Activated naive CD4-positive, alpha-beta T cell treated with anti-CD3 and anti-CD28 coated beads, Interleukin-2, amount 50 U/mL, for 16 hours (primary cell): ENCODE measurements around the gene RASD2.

Experiments
- DNase-seq: peaks from one replicate; pipeline ENCODE4 v3.0.0-alpha.2; 2020

RASD2 gene

GRCh38 chr22:35587896-35588295 is 47.3 kb downstream of the RASD2 start:
- DNase-seq = no peak

DNA sequence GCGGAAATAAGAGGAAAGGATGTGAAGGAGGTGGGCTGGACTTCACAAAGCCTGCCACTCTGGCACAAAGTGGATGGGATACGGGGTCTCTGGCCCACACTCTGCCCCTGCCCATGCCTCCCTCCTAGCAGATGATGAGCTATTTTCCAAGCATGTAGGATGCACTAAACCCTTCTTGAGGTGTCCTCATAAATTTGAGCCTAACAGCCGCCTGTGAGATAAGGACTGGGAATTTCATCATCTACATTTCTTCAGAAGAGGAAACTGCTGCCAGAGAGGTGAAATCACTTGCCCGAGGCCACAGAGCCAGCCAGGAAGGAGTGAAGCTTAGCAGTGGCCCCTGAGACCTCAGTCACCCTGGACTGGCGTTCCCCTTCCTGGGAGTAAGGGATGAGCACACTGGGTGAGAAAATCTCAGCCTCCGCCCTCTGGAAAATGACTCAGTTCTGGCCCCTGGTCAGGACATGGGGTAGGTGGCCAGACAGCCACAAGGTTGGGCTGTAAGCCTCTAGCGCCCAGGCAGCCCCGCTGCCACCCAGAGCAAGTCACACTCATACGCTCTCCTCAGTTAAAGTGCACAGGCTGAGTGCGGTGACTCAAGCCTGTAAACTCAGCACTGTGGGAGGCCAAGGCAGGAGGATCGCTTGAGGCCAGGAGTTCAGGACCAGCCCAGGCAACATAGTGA is 48.6 kb downstream of the RASD2 start:
- no peak for DNase-seq

DNA sequence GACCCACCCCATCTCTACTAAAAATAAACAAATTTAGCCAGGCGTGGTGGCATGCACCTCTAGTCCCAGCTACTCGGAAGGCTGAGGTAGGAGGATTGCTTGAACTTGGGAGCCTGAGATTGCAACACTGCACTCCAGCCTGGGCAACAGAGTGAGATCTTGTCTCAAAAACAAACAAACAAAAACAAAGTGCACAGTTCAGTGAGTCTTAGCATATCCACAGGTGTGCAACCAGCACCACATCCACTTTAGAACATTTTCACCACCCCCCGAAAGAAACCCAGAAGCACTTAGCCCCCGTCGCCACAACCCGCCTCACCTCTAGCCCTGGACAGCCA is 49.1 kb downstream of the RASD2 start:
- no peak for DNase-seq

DNA sequence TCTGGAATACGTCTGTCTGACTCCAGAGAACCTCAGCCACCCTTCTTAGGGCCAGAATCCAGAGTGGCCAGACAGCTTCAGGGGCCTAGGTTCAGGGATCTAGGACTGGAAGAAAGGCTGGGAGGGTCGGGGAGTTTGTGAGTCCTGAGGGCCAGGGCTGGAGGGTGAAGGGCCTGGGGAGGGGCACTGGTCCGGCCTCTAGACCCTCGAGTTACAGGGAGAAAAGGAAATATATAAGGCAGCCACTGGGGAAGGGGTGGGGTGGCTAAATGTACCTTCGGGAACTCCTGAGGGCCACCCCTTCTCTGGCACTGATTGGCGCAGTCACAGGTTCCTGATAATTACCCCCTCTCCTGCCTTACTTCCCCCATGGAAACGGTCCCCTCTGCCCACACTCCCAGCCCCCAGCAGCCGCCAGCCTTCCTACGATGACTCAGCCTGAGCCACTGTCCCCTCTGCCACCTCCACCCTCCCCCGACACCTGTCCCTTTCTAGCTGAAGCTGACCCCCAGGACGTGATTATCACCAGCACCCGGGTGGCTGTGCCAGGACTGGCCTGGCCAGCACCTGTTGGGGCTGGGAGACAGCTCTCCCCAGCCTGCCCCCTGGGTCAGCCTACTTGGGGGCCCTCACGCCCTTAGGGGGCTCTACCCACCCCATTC is 50.1 kb downstream of the RASD2 start:
- DNase-seq = no peak

- DNase-seq = no peak
Observed at GRCh38 chr22:35591714-35592417, 51.2 kb downstream of the RASD2 start.

- no peak for DNase-seq
Observed at GRCh38 chr22:35592418-35592967, 51.9 kb downstream of the RASD2 start.

DNA sequence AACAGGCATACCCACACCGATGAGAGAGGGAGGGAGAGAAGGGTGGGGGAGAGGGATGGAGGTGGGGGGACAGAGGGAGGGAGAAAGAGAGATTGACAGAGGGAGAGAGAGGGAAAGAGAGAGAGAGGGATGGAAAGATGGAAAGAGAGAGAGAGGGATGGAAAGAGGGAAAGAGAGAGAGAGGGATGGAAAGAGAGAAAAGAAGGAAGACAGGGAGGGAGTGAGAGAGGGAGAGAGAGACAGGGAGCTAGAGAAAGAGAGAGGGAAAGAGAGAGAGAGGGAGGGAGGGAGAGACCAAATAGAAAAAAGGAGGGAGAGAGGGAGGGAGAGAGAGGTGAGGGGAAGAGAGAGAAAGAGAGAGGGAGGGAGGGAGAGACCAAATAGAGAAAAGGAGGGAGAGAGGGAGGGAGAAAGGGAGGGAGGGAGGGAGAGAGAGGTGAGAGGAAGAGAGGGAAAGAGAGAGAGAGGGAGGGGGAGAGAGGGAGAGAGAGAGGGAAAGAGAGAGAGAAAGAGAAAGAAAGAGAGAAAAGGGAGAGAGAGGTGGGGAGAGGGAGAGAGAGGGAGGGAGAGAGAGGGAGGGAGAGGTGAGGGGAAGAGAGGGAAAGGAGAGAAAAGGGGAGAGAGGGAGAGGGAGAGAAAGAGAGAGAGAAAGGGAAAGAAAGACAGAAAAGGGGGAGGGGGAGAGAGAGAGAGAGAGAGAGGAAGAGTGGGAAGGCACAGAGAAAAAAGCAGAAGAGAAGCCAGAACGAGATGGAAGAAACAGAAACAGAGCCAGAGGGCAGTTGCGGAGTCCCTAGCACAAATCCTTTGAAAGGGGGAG is 52.6 kb downstream of the RASD2 start:
- DNase-seq = no peak

DNA sequence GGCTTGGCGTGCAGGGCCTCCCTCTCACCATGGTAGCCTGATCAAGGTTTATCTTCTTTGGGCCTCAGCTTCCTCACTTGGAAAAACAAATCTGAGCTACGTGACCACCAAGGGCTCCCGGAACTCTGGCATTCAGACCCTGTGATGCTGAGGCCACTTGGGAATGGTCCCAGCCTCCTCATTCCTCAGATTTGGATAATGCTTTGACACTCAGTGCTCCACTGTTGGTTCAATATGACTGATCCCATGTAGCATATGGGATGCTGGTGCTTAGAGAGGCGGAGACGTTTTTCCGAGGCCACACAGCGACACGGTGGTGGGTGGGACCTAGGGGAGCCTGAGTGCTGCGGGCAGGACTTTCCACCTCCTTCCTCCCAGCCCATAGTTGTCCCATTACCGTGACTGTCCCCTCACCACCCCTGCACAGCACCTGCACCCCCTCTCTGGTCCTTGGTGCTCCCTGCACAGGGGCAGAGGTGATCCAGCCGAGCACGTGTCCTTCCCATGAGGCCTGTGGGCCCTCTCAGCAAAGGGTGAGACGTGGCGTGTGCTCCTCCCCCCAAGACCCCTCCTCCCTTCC is 53.4 kb downstream of the RASD2 start:
- no peak for DNase-seq

- no peak for DNase-seq
Observed at GRCh38 chr22:35594686-35595085, 54.1 kb downstream of the RASD2 start.

- no peak for DNase-seq
Observed at GRCh38 chr22:35596821-35597220, 56.2 kb downstream of the RASD2 start.

DNA sequence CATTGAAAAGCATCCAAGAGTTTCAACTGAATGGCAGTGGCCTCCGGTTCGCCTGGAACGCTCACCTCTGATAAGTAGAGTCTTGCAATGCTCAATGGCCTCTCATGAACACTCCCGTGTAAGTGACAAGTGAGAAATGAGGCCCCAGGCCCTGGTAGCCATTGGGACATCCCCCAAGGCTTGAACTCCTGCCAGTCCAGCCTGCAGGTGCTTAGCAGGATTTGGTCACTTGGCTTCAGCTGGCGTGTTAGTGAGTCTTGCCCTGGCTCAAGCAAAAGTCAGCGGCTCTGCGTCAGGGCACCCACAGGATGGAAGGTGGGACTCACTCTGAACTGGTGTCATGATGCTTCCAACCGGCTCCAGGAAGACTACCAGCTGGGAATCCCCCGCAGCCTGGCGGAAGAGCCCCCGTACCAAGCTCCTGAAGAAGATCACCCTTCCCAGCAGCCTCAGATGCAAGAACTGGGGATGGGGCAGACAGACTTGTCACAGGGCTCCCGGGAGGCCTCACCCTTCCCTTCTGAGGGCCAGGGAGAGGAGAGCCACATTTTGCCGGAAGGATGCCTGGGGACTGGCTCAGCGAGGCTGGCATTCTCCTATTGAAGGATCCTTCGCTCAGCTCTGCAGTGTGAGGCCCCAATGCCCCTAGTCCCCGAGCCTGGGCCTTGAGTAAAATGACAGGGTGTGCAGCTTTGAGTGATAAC is 57.2 kb downstream of the RASD2 start:
- DNase-seq = no peak

GRCh38 chr22:35598396-35598710 is 57.7 kb downstream of the RASD2 start:
- no peak for DNase-seq

GRCh38 chr22:35599364-35599763 is 58.7 kb downstream of the RASD2 start:
- no peak for DNase-seq

DNA sequence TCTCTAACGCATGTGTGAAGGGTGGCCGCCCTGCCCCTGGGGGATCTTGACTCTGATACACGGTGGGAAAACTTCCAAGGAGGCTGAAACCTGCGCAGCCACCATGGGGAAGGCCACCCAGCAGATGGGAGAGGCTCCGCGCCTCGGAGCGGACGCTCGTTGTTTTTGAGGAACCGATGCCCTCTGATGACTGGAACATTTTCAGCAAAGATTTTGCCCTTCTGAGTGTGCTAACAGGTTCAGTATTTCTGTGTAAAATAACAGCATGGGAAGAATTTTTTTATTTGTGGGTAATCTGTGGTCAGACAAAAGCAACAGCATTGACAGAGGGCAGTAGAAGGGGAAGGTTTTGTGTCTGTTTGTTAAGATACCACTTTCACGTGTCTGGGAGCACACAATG is 59.8 kb downstream of the RASD2 start:
- no peak for DNase-seq

- DNase-seq = no peak
Observed at GRCh38 chr22:35601013-35601580, 60.5 kb downstream of the RASD2 start.

- DNase-seq = no peak
Observed at GRCh38 chr22:35601743-35602615, 61.3 kb downstream of the RASD2 start.
